CD4-positive, alpha-beta T cell treated with Interleukin-21 for 1 hour (primary cell): Measurements from ENCODE around the gene XPNPEP2.

Experiments used
- DNase-seq: peaks from one replicate; pipeline ENCODE4 v3.0.0-alpha.2; 2020

The XPNPEP2 gene

GRCh38 chrX:129804806-129805205 lies 66.0 kb downstream of the XPNPEP2 start:
- DNase-seq: no peak

GRCh38 chrX:129808158-129808828 lies 69.5 kb downstream of the XPNPEP2 start:
- DNase-seq: no peak

GRCh38 chrX:129808829-129809796 lies 70.3 kb downstream of the XPNPEP2 start:
- no peak for DNase-seq

- DNase-seq: no peak
These were observed 75.0 kb downstream of the XPNPEP2 start for GRCh38 chrX:129813662-129814368.

- no peak for DNase-seq
These were observed 79.3 kb downstream of the XPNPEP2 start for GRCh38 chrX:129818123-129818522.
